Measurements from ENCODE around the gene GRK3. TPM values are rescaled to one million over a fixed set of nuclear protein-coding genes. Genes with fewer than 3 reads are reported as not detected.
"Not testable (repeated sequence)": the region's sequence is repeated elsewhere in the genome, so short reads cannot be mapped to it uniquely, and the experiment has no call there.

Gene GRK3
- 0.02 and 1.3 TPM in 2 replicates for total RNA-seq (2014; rRNA removed; shearing (Covaris generic); ENCODE audit: low replicate concordance)

GRCh38 chr22:25564320-25564978 is at the start of gene GRK3:
GRK3 (plus strand) TSS chr22:25564675; CDS start chr22:25565041, 366 bp downstream.
- Histone ChIP-seq H3K36me3 (no peaks in the 10 kb centered on the region), H3K9me3 (no peaks in the 10 kb centered on the region), H3K27me3 (peaks cover 35% of the 10 kb centered on the region), H3K4me3 (peak within 1 kb of the TSS; percentile 41)
- DNase-seq: peak; percentile 49

DNA sequence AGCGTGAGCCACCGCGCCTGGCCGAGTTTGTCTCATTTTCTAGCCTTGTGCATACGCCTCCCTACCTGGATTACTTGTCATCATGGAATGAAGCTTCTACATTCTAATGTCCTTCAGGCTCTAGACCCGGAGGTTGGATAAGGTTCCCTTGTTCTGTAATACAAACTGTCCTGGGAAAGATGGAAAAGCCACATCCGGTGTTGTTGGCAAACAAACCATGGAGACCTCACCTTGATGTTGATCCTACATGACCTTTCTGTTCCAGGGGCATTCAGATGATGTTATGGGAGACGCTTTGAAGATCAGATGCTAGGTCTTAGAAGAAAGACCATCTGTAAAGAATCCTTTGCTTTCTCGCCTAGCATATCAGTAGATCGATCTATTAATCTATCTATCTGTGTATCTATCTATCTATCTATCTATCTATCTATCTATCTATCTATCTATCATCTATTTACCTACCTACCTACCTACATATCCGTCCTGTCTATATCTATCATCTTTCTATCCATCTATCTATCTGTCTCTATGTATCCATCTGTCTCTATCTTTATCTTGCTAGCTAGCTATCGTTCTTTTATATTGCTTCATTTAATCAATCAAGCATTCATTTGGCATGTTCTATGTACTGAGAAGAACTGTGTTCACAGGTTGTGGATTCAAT is 46.3 kb upstream of the GRK3 start:
- DNase-seq: no peak
- Histone ChIP-seq H3K4me3 (no peak overlapping the region), H3K36me3 (no peaks in the 10 kb centered on the region), H3K9me3 (no peaks in the 10 kb centered on the region), H3K27me3 (no peaks in the 10 kb centered on the region)

GRCh38 chr22:25525376-25525775 is 39.1 kb upstream of the GRK3 start:
- DNase-seq: no peak
- Histone ChIP-seq H3K9me3 (peaks cover 7% of the 10 kb centered on the region; the same call in 1 of the 2 replicates), H3K27me3 (no peaks in the 10 kb centered on the region), H3K4me3 (no peak overlapping the region), H3K36me3 (no peaks in the 10 kb centered on the region)

- not testable (repeated sequence) for DNase-seq, H3K4me3 ChIP-seq, H3K9me3 ChIP-seq, H3K27me3 ChIP-seq, H3K36me3 ChIP-seq
Observed at GRCh38 chr22:25525804-25526584, 38.5 kb upstream of the GRK3 start.

GRCh38 chr22:25527016-25527415 is 37.5 kb upstream of the GRK3 start:
- not testable (repeated sequence) for H3K27me3 ChIP-seq, DNase-seq, H3K9me3 ChIP-seq, H3K4me3 ChIP-seq, H3K36me3 ChIP-seq

- DNase-seq, H3K4me3 ChIP-seq, H3K27me3 ChIP-seq, H3K36me3 ChIP-seq, H3K9me3 ChIP-seq: not testable (repeated sequence)
Observed at GRCh38 chr22:25528068-25528467, 36.4 kb upstream of the GRK3 start.

- not testable (repeated sequence) for H3K4me3 ChIP-seq, H3K36me3 ChIP-seq, DNase-seq, H3K27me3 ChIP-seq, H3K9me3 ChIP-seq
Observed at GRCh38 chr22:25529059-25529458, 35.4 kb upstream of the GRK3 start.

GRCh38 chr22:25529541-25530137 is 34.8 kb upstream of the GRK3 start:
- not testable (repeated sequence) for H3K9me3 ChIP-seq, H3K4me3 ChIP-seq, H3K36me3 ChIP-seq, DNase-seq, H3K27me3 ChIP-seq

DNA sequence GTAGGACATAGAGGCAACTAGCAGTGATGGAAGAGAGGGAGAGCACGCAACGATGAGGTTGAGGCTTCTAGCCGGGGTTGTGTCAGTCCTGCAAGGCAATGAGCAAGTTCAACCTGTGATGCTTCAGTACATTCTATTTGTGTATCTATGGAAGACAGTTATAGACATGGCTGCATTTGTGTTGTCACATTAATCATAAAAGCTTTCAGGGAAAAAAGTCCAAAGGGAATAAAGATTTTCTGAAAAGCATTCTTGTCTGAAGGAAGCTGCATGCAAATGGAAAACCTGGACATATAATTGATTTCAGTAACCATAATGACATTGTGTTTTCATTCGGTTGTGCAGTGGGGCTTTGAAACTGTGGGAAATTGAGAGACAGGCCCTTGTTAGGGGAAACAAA is 32.8 kb upstream of the GRK3 start:
- not testable (repeated sequence) for H3K27me3 ChIP-seq, H3K9me3 ChIP-seq, H3K36me3 ChIP-seq, DNase-seq, H3K4me3 ChIP-seq

GRCh38 chr22:25534724-25535123 is 29.8 kb upstream of the GRK3 start:
- Histone ChIP-seq H3K27me3 (peaks cover 4% of the 10 kb centered on the region; the same call in 1 of the 2 replicates), H3K4me3 (no peak overlapping the region), H3K36me3 (no peaks in the 10 kb centered on the region), H3K9me3 (no peaks in the 10 kb centered on the region)
- DNase-seq: no peak

GRCh38 chr22:25536589-25536988 is 27.9 kb upstream of the GRK3 start:
- Histone ChIP-seq H3K27me3 (peaks cover 4% of the 10 kb centered on the region; the same call in 1 of the 2 replicates), H3K9me3 (no peaks in the 10 kb centered on the region), H3K36me3 (no peaks in the 10 kb centered on the region), H3K4me3 (no peak overlapping the region)
- no peak for DNase-seq

GRCh38 chr22:25540166-25540907 is 24.1 kb upstream of the GRK3 start:
- no peak overlapping the region for H3K4me3 ChIP-seq
- DNase-seq: no peak
- peaks cover 2% of the 10 kb centered on the region; the same call in 1 of the 2 replicates for H3K27me3 ChIP-seq
- H3K9me3 ChIP-seq: no peaks in the 10 kb centered on the region
- H3K36me3 ChIP-seq: no peaks in the 10 kb centered on the region

GRCh38 chr22:25540908-25541660 is 23.4 kb upstream of the GRK3 start:
- Histone ChIP-seq H3K27me3 (peaks cover 2% of the 10 kb centered on the region; the same call in 1 of the 2 replicates), H3K36me3 (no peaks in the 10 kb centered on the region), H3K9me3 (no peaks in the 10 kb centered on the region), H3K4me3 (no peak overlapping the region)
- DNase-seq: no peak

DNA sequence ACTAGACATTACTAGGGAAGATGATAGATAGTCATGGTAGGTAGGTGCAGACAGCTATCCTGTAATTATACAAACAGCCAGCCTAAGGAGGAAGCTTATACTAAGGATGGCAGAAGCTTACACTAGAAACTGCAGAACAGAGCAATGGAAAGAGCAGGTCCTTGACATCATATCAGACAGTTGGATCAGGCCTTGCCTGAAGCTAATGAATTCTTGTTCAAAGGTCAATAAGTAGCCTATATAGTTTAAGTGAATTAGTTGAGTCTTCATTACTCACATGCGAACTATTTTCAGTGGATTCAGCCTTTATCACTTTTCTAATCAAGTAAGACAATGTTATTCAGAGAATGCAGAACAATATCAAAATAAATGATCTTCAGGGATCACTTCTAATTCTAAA is 22.3 kb upstream of the GRK3 start:
- H3K36me3 ChIP-seq: no peaks in the 10 kb centered on the region
- no peaks in the 10 kb centered on the region for H3K9me3 ChIP-seq
- H3K27me3 ChIP-seq: peaks cover 2% of the 10 kb centered on the region; the same call in 1 of the 2 replicates
- H3K4me3 ChIP-seq: no peak overlapping the region
- DNase-seq: no peak

- no peaks in the 10 kb centered on the region for H3K9me3 ChIP-seq
- H3K36me3 ChIP-seq: no peaks in the 10 kb centered on the region
- DNase-seq: no peak
- H3K4me3 ChIP-seq: no peak overlapping the region
- peaks cover 2% of the 10 kb centered on the region; the same call in 1 of the 2 replicates for H3K27me3 ChIP-seq
Observed at GRCh38 chr22:25542720-25543402, 21.6 kb upstream of the GRK3 start.
